Upper lobe of right lung (tissue), 1 donor: Measurements from ENCODE around the gene KCNT2. TPM values are rescaled to one million over a fixed set of nuclear protein-coding genes. Genes with fewer than 3 reads are reported as not detected.

Experiments
- ATAC-seq: fragments of 200-7000 bp; cut with Tn5 transposase; one replicate; pipeline ENCODE4 v1.9.1; 2020; ENCODE audit warnings: mild to moderate bottlenecking, moderate library complexity
- DNase-seq: peaks from one replicate; pipeline ENCODE4 v3.0.0-alpha.2; 2020
- H3K27ac ChIP-seq: fragments of 200-600 bp; one replicate; pipeline ENCODE4 v1.8.0; 2022
- H3K27me3 ChIP-seq: fragments of 200-600 bp; one replicate; pipeline ENCODE4 v1.8.0; 2022; ENCODE audit warnings: mild to moderate bottlenecking
- H3K36me3 ChIP-seq: fragments of 200-600 bp; one replicate; pipeline ENCODE4 v1.8.0; 2022
- H3K4me1 ChIP-seq: fragments of 200-600 bp; one replicate; pipeline ENCODE4 v1.8.0; 2022
- H3K4me3 ChIP-seq: fragments of 200-600 bp; one replicate; pipeline ENCODE4 v1.8.0; 2022; ENCODE audit warnings: mild to moderate bottlenecking
- H3K9me3 ChIP-seq: fragments of 200-600 bp; one replicate; pipeline ENCODE4 v1.8.0; 2022
- CTCF ChIP-seq: fragments of 200-600 bp; IDR thresholded peaks from one replicate; pipeline ENCODE4 v1.8.0; 2022; ENCODE audit warnings: antibody characterized with exemption
- intact Hi-C: fragments of 100-400 bp; cut with DNase I; formaldehyde crosslinking; loops from one replicate; pipeline ENCODE4 v1.11.0; 2022
- total RNA-seq: library from RNA; stranded (reverse); fragmentation: NEBNext Ultra II Directional; extraction: Animal tissue kit (Norgen Biotek cat#: 25700); gene quantifications from one replicate; pipeline ENCODE4 v1.2.1, GENCODE V29; 2021
- donor health status: DM: no; HTN: yes; CAD: no; lungs with severe emphysema.

The KCNT2 gene
- total RNA-seq, 1 donor from 2014 or later = 8.1 TPM

DNA sequence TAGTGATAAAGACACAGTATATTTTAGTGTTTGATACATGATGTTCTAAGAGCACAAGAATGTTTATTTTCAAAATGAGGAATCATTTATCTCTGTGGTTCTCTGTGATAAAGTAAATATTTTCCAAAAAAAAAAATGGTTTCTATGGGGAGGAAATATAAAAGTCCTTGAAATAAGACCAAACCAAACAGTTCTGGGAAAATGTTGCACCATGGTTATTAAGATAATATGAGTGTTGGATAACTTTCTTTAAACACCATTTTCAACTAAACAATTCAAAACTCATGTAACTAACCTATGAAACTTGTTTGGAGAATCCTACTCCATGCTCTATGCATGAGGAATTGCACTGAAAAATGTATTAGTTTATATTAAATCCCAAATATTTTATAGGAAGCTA, 184.6 kb downstream of the KCNT2 start:
- intact Hi-C loops = no loop called here
- TF ChIP-seq CTCF = no peak
- Histone ChIP-seq H3K4me3 (no peak overlapping the region), H3K36me3 (no peaks in the 10 kb centered on the region), H3K27me3 (no peaks in the 10 kb centered on the region), H3K9me3 (no peaks in the 10 kb centered on the region), H3K4me1 (no peaks in the 10 kb centered on the region), H3K27ac (no peak overlapping the region)
- no peak for ATAC-seq
- no peak for DNase-seq

GRCh38 chr1:196418772-196419171, 189.5 kb downstream of the KCNT2 start:
- no peak overlapping the region for H3K4me3 ChIP-seq
- no peak for DNase-seq
- H3K36me3 ChIP-seq = no peaks in the 10 kb centered on the region
- no peaks in the 10 kb centered on the region for H3K4me1 ChIP-seq
- no peaks in the 10 kb centered on the region for H3K27me3 ChIP-seq
- no peak for ATAC-seq
- H3K9me3 ChIP-seq = no peaks in the 10 kb centered on the region
- TF ChIP-seq CTCF = no peak
- H3K27ac ChIP-seq = no peak overlapping the region
- intact Hi-C loops = no loop called here

DNA sequence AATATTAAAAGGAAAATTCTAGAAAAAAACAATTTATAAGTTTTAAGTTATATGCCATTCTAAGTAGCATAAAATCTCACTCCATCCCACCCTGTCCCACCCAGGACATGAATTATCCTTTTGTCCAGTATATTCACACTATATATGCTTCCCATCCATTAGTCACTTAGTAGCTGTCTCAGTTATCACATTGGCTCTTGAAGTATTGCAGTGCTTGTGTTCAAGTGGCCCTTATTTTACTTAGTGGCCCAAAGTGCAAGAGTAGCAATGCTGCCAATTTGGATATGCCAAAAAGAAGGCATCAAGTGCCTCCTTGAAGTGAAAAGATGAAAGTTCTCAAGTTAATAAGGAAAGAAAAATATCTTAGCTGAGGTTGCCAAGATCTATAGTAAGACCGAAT, 192.3 kb downstream of the KCNT2 start:
- H3K36me3 ChIP-seq = no peaks in the 10 kb centered on the region
- ATAC-seq = no peak
- intact Hi-C loops = no loop called here
- TF ChIP-seq CTCF = no peak
- no peak overlapping the region for H3K4me3 ChIP-seq
- no peak overlapping the region for H3K27ac ChIP-seq
- H3K27me3 ChIP-seq = no peaks in the 10 kb centered on the region
- H3K9me3 ChIP-seq = no peaks in the 10 kb centered on the region
- H3K4me1 ChIP-seq = no peaks in the 10 kb centered on the region
- DNase-seq = no peak

- no peak for TF ChIP-seq CTCF
- no peak overlapping the region for H3K4me3 ChIP-seq
- intact Hi-C loops = no loop called here
- H3K27ac ChIP-seq = no peak overlapping the region
- ATAC-seq (no peak), DNase-seq (no peak)
- H3K36me3 ChIP-seq = no peaks in the 10 kb centered on the region
- no peaks in the 10 kb centered on the region for H3K9me3 ChIP-seq
- H3K27me3 ChIP-seq = no peaks in the 10 kb centered on the region
- no peaks in the 10 kb centered on the region for H3K4me1 ChIP-seq
Measured at GRCh38 chr1:196412326-196412725, 195.9 kb downstream of the KCNT2 start.

- Histone ChIP-seq H3K4me3 (no peak overlapping the region), H3K9me3 (no peaks in the 10 kb centered on the region), H3K27me3 (no peaks in the 10 kb centered on the region), H3K36me3 (no peaks in the 10 kb centered on the region), H3K27ac (no peak overlapping the region), H3K4me1 (no peaks in the 10 kb centered on the region)
- no peak for ATAC-seq
- no peak for TF ChIP-seq CTCF
- DNase-seq = no peak
- intact Hi-C loops = no loop called here
Measured at GRCh38 chr1:196410768-196411167, 197.5 kb downstream of the KCNT2 start.

DNA sequence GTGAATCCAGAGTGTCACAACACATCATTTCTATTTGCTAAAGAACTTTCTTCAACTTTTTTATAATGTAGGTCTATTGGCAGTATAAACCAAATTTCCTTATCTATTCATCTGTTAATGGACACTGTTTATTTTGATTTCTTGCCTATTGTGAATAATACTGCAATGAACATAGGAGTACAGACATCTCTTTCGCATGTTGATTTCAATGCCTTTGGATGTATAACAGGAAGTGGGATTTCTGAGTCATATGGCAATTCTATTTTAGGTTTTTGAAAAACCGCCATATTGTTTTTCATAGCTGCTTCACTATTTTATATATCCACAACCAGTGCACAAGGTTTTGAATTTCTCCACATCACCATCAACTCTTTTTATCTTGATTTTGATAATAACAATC, 198.7 kb downstream of the KCNT2 start:
- TF ChIP-seq CTCF = no peak
- H3K9me3 ChIP-seq = no peaks in the 10 kb centered on the region
- H3K36me3 ChIP-seq = no peaks in the 10 kb centered on the region
- intact Hi-C loops = no loop called here
- ATAC-seq (no peak), DNase-seq (no peak)
- no peaks in the 10 kb centered on the region for H3K27me3 ChIP-seq
- no peak overlapping the region for H3K27ac ChIP-seq
- H3K4me1 ChIP-seq = no peaks in the 10 kb centered on the region
- no peak overlapping the region for H3K4me3 ChIP-seq
